WTC11 (cell line): Measurements from ENCODE around the gene ZCCHC14. TPM values are rescaled to one million over a fixed set of nuclear protein-coding genes. Genes with fewer than 3 reads are reported as not detected.

Source experiments
- ATAC-seq: fragments of 200-7000 bp; cut with Tn5 transposase; 2 replicates; pipeline ENCODE4 v1.10.0; 2021; ENCODE audit warnings: mild to moderate bottlenecking, moderate library complexity
- CTCF ChIA-PET: fragments of 300-600 bp; sonication (Branson Sonifier 250); formaldehyde crosslinking; loops from one replicate; lab custom pipeline; 2021; ENCODE audit warnings: antibody characterized with exemption; lab: Charles Lee
- POLR2A ChIA-PET: fragments of 350-600 bp; sonication (Branson Sonifier 250); formaldehyde crosslinking; loops from one replicate; lab custom pipeline; 2021; ENCODE audit warnings: antibody characterized with exemption; lab: Charles Lee
- DNase-seq: peaks from one replicate; pipeline ENCODE4 v3.0.0; 2021; ENCODE audit warnings: low spot score
- H3K27ac Mint-ChIP-seq: 2 replicates; pipeline ENCODE4 v1.8.0; 2021; ENCODE audit warnings: mixed read lengths
- H3K27me3 Mint-ChIP-seq: 2 replicates; pipeline ENCODE4 v1.8.0; 2021; ENCODE audit warnings: low read depth, mild to moderate bottlenecking, moderate library complexity, mixed read lengths
- H3K36me3 Mint-ChIP-seq: 2 replicates; pipeline ENCODE4 v1.8.0; 2021; ENCODE audit warnings: mixed read lengths
- H3K4me1 Mint-ChIP-seq: 2 replicates; pipeline ENCODE4 v1.8.0; 2022; ENCODE audit warnings: mixed read lengths
- H3K4me3 Mint-ChIP-seq: 2 replicates; pipeline ENCODE4 v1.8.0; 2021; ENCODE audit warnings: mild to moderate bottlenecking, moderate library complexity, mixed read lengths
- H3K9me3 Mint-ChIP-seq: 2 replicates; pipeline ENCODE4 v1.8.0; 2021; ENCODE audit warnings: mixed read lengths
- ARID4B ChIP-seq: sonication (generic); formaldehyde crosslinking; IDR thresholded peaks from 2 replicates; pipeline ENCODE4 v1.8.0; 2023; ENCODE audit warnings: missing genetic modification reagents, mild to moderate bottlenecking, borderline replicate concordance
- ATF2 ChIP-seq: sonication (generic); formaldehyde crosslinking; IDR thresholded peaks from 2 replicates; pipeline ENCODE4 v1.8.1; 2022; ENCODE audit warnings: low read depth, missing genetic modification reagents, borderline replicate concordance
- CREB1 ChIP-seq: sonication (generic); formaldehyde crosslinking; IDR thresholded peaks from 2 replicates; pipeline ENCODE4 v1.8.0; 2023; ENCODE audit warnings: mild to moderate bottlenecking, missing genetic modification reagents
- E2F1 ChIP-seq: sonication (generic); formaldehyde crosslinking; IDR thresholded peaks from 2 replicates; pipeline ENCODE4 v1.8.0; 2022; ENCODE audit warnings: mild to moderate bottlenecking, missing genetic modification reagents
- E2F4 ChIP-seq: sonication (generic); formaldehyde crosslinking; IDR thresholded peaks from 2 replicates; pipeline ENCODE4 v1.8.1; 2022; ENCODE audit warnings: low read depth, mild to moderate bottlenecking, moderate library complexity, missing genetic modification reagents, borderline replicate concordance
- ELF4 ChIP-seq: sonication (generic); formaldehyde crosslinking; IDR thresholded peaks from 2 replicates; pipeline ENCODE4 v1.8.1; 2022; ENCODE audit warnings: low read depth, mild to moderate bottlenecking, moderate library complexity, missing genetic modification reagents
- ESRRA ChIP-seq: sonication (generic); formaldehyde crosslinking; IDR thresholded peaks from 2 replicates; pipeline ENCODE4 v1.8.1; 2022; ENCODE audit warnings: mild to moderate bottlenecking, missing genetic modification reagents, borderline replicate concordance
- GTF2I ChIP-seq: fragments of 250-450 bp; sonication (Bioruptor Pico); conservative IDR thresholded peaks from 2 replicates; pipeline ENCODE4 v1.4.0; 2021; ENCODE audit warnings: mild to moderate bottlenecking
- JUN ChIP-seq: sonication (generic); formaldehyde crosslinking; IDR thresholded peaks from 2 replicates; pipeline ENCODE4 v1.8.0; 2023; ENCODE audit warnings: mild to moderate bottlenecking, missing genetic modification reagents
- NFATC4 ChIP-seq: fragments of 250-450 bp; sonication (Bioruptor Pico); IDR thresholded peaks from 2 replicates; pipeline ENCODE4 v1.9.0; 2021; ENCODE audit warnings: mild to moderate bottlenecking
- SMAD3 ChIP-seq: sonication (generic); formaldehyde crosslinking; IDR thresholded peaks from 2 replicates; pipeline ENCODE4 v1.8.0; 2022; ENCODE audit warnings: missing genetic modification reagents, mild to moderate bottlenecking, borderline replicate concordance
- SMAD4 ChIP-seq: sonication (generic); formaldehyde crosslinking; IDR thresholded peaks from 2 replicates; pipeline ENCODE4 v1.8.0; 2022; ENCODE audit warnings: mild to moderate bottlenecking, missing genetic modification reagents
- TEAD1 ChIP-seq: sonication (generic); formaldehyde crosslinking; IDR thresholded peaks from 2 replicates; pipeline ENCODE4 v1.8.0; 2022; ENCODE audit warnings: mild to moderate bottlenecking, missing genetic modification reagents
- ZNF317 ChIP-seq: sonication (generic); formaldehyde crosslinking; IDR thresholded peaks from 2 replicates; pipeline ENCODE4 v1.8.1; 2023; ENCODE audit warnings: low read depth, mild to moderate bottlenecking, moderate library complexity, missing genetic modification reagents, borderline replicate concordance
- ZNF396 ChIP-seq: fragments of 250-450 bp; sonication (Bioruptor Pico); IDR thresholded peaks from 2 replicates; pipeline ENCODE4 v1.8.0; 2021; ENCODE audit warnings: mild to moderate bottlenecking, moderate library complexity, borderline replicate concordance
- ZNF425 ChIP-seq: fragments of 250-450 bp; sonication (Bioruptor Pico); conservative IDR thresholded peaks from 2 replicates; pipeline ENCODE4 v1.9.0; 2021; ENCODE audit warnings: mild to moderate bottlenecking
- ZNF512 ChIP-seq: sonication (generic); formaldehyde crosslinking; IDR thresholded peaks from 2 replicates; pipeline ENCODE4 v1.8.1; 2022; ENCODE audit warnings: missing genetic modification reagents, borderline replicate concordance
- total RNA-seq: library from RNA; stranded (reverse); gene quantifications from 3 replicates; pipeline ENCODE4 v1.2.3, GENCODE V29; 2021
- TF ChIP-seq, protein P1 (sequence below): sonication (generic); formaldehyde crosslinking; IDR thresholded peaks from 2 replicates; pipeline ENCODE4 v1.8.1; 2023; ENCODE audit warnings: mild to moderate bottlenecking, missing genetic modification reagents, moderate library complexity

Gene ZCCHC14
- total RNA-seq, 1 experiment from 2014 or later, result 33.8 TPM

DNA sequence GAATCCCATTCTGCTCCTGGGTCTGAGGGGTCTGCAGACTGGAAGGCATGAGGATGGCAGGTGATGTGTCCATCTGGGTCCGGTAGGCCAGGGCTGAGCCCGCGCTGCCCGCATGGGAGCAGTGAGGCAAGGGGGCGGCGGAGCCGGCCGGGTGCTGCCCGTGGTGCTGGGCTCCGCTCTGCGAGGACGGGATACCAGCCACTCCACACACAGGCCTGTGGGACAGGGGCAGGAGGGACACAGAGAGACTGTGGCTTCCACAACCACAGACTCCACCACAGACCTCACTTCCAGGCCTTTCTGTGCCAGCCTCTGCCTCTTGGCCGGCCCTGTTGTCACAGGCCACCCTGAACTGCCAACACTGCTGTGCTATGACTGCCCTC, 75.3 kb downstream of the ZCCHC14 start (continued):
- TF ChIP-seq E2F1 (CRISPR knock-in tag) (no peak), SMAD4 (CRISPR knock-in tag) (no peak), ATF2 (CRISPR knock-in tag) (no peak), ZNF396 (CRISPR knock-in tag) (no peak), ZNF512 (no peak), ZNF317 (CRISPR knock-in tag) (no peak), TEAD1 (no peak), NFATC4 (CRISPR knock-in tag) (no peak)

DNA sequence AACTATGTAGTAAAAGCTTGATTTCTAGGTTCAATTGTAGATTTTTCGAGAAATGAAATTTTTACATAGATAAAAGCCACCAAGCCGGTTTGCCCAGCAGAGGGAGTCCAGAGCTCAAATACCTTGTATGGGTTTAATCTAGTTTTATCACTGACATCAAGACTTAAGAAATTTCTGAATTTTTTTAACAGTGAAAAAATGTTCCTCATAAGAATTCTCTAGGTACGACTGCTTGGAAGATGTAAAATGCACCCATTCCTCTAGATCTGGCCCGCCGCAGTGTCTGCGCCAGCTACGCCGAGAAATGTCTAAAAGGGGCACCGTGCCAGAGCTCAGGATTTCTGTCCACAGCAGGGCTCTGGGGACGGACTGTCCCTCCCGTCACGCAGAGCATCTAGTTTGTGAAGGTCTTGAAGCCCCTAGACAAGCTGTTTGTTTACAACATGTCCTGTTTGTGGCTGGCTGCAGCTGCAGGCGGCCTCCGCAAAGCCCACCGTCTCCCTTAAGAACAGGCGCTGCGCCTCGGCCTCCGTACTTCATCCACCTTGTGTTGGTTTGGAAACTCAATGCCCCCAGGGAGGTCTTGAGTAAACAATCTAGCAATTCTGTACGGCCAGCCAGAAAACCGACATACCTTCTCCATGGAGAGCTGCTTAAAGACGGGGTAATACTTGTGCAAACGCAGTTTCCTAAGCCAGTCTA, 75.8 kb downstream of the ZCCHC14 start:
- no peak for TF ChIP-seq ESRRA (CRISPR knock-in tag)
- no peak for TF ChIP-seq E2F4 (CRISPR knock-in tag)
- Mint-ChIP-seq H3K4me3 (no peak overlapping the region), H3K9me3 (no peaks in the 10 kb centered on the region), H3K4me1 (no peaks in the 10 kb centered on the region), H3K36me3 (peaks cover 53% of the 10 kb centered on the region), H3K27ac (no peak overlapping the region), H3K27me3 (no peaks in the 10 kb centered on the region)
- ATAC-seq (no peak), DNase-seq (no peak)
- CTCF ChIA-PET, result interaction anchor here (0.6 to 1.6 kb wide), 20 partner anchors 9 to 318 kb away, joined by 3 to 19 read pairs (median 4); partner anchors contain the start of gene FBXO31
- POLR2A ChIA-PET, result no interaction called here

- ChIA-PET CTCF (interaction anchor here (1.0 kb wide), 1 partner anchor 181 kb away, joined by 3 read pairs; no protein-coding TSS in a partner anchor), POLR2A (no interaction called here)
- no peak overlapping the region for H3K27ac Mint-ChIP-seq
- no peak for TF ChIP-seq SMAD3 (CRISPR knock-in tag)
- TF ChIP-seq CREB1, result no peak
- TF ChIP-seq GTF2I, result no peak
- TF ChIP-seq, protein P1, sequence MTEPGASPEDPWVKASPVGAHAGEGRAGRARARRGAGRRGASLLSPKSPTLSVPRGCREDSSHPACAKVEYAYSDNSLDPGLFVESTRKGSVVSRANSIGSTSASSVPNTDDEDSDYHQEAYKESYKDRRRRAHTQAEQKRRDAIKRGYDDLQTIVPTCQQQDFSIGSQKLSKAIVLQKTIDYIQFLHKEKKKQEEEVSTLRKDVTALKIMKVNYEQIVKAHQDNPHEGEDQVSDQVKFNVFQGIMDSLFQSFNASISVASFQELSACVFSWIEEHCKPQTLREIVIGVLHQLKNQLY (CRISPR knock-in tag), result no peak
- TF ChIP-seq ELF4, result no peak
- TF ChIP-seq JUN (CRISPR knock-in tag), result no peak
- TF ChIP-seq ZNF317 (CRISPR knock-in tag), result no peak
- TF ChIP-seq ZNF425 (CRISPR knock-in tag), result no peak
- TF ChIP-seq ARID4B (CRISPR knock-in tag), result no peak
These were observed 77.4 kb downstream of the ZCCHC14 start for GRCh38 chr16:87415441-87415840.

More at GRCh38 chr16:87415441-87415840, 77.4 kb downstream of the ZCCHC14 start:
- Mint-ChIP-seq H3K36me3 (peaks cover 53% of the 10 kb centered on the region), H3K4me3 (no peak overlapping the region), H3K4me1 (no peaks in the 10 kb centered on the region), H3K9me3 (no peaks in the 10 kb centered on the region), H3K27me3 (no peaks in the 10 kb centered on the region)
- ATAC-seq (no peak), DNase-seq (no peak)
